HepG2 (cell line): Measurements from ENCODE around the gene NEDD8. TPM values are rescaled to one million over a fixed set of nuclear protein-coding genes. Genes with fewer than 3 reads are reported as not detected.

Experiments
- ATAC-seq: fragments of 200-7000 bp; cut with Tn5 transposase; 3 replicates; pipeline ENCODE4 v1.9.1; 2020; ENCODE audit warnings: mild to moderate bottlenecking, moderate library complexity
- BruUV-seq: library from RNA; stranded (reverse); fragments of 400-500 nt; replicated peaks from 2 replicates; lab custom pipeline; 2021; lab: Mats Ljungman, UMichigan
- CTCF ChIA-PET: fragments of 300-600 bp; formaldehyde crosslinking; extraction: SDS; loops from one replicate; lab custom pipeline; 2021; ENCODE audit warnings: low total read pairs, inconsistent platforms, low intra/inter-chr PET ratio; lab: Yijun Ruan, JAX
- POLR2A ChIA-PET: fragments of 350-600 bp; sonication (Branson Sonifier 250); formaldehyde crosslinking; loops from one replicate; lab custom pipeline; 2020; ENCODE audit warnings: antibody characterized with exemption, inconsistent platforms; lab: Yijun Ruan, JAX
- DNase-seq: peaks from one replicate; pipeline ENCODE4 v3.0.0-alpha.2; 2015; ENCODE audit warnings: low spot score
- FAIRE-seq: peaks from 3 replicates; lab custom pipeline; 2011; peaks lifted over from hg19 to GRCh38; lab: Jason Lieb, UNC
- H2AFZ ChIP-seq: one replicate; pipeline ENCODE4 v1.6.1; 2011; ENCODE audit warnings: low read length, inconsistent platforms
- H3K27ac ChIP-seq: fragments of 300-600 bp; 3 replicates; pipeline ENCODE4 v1.8.0; 2011; ENCODE audit warnings: mixed run types, mild to moderate bottlenecking, mixed read lengths, low read length, inconsistent platforms; ENCODE audit not compliant: insufficient read depth; ENCODE audit errors: extremely low read length
- H3K27me3 ChIP-seq, 2 experiments: fragments of 200-600 bp in 1 of 2; 2 replicates in 1 of 2; 3 replicates in 1 of 2; pipeline versions ENCODE4 v1.6.0 to v1.8.0; 2011; ENCODE audit warnings: low read length in 2 of 2, mild to moderate bottlenecking in 2 of 2, moderate library complexity in 2 of 2, inconsistent platforms in 1 of 2; ENCODE audit not compliant: insufficient read depth in 2 of 2, control insufficient read depth in 1 of 2
- H3K36me3 ChIP-seq, 2 experiments: fragments of 200-600 bp in 1 of 2; replicated peaks in 1 of 2; 2 replicates in 1 of 2; 3 replicates in 1 of 2; pipeline versions ENCODE4 v1.5.1 to v1.8.0; 2011; ENCODE audit warnings: low read length in 2 of 2, inconsistent platforms in 1 of 2; ENCODE audit not compliant: insufficient read depth in 2 of 2, control insufficient read depth in 1 of 2
- H3K4me1 ChIP-seq: 2 replicates; pipeline ENCODE4 v1.5.1; 2012; ENCODE audit warnings: low read length, inconsistent platforms; ENCODE audit not compliant: insufficient read depth
- H3K4me2 ChIP-seq: 2 replicates; pipeline ENCODE4 v1.6.0; 2011; ENCODE audit warnings: low read depth, low read length, inconsistent platforms
- H3K4me3 ChIP-seq, 3 experiments: fragments of 200-600 bp in 1 of 3; sonication (generic), shearing (Covaris generic) in 1 of 3; replicated peaks in 1 of 3; 2 replicates each; pipeline ENCODE4 v1.5.1; 2011 to 2016; ENCODE audit warnings: low read length in 3 of 3, inconsistent platforms in 2 of 3, low read depth in 2 of 3, mild to moderate bottlenecking in 2 of 3, control low read depth in 1 of 3, mixed read lengths in 1 of 3; ENCODE audit not compliant: insufficient read depth in 1 of 3
- H3K79me2 ChIP-seq: one replicate; pipeline ENCODE4 v1.6.1; 2011; ENCODE audit warnings: low read length, inconsistent platforms; ENCODE audit not compliant: insufficient read depth
- H3K9ac ChIP-seq: 2 replicates; pipeline ENCODE4 v1.6.0; 2011; ENCODE audit warnings: mild to moderate bottlenecking, low read depth, low read length, inconsistent platforms; ENCODE audit not compliant: insufficient read depth
- H3K9me3 ChIP-seq: 2 replicates; pipeline ENCODE4 v1.5.1; 2012; ENCODE audit warnings: mild to moderate bottlenecking, low read length
- H4K20me1 ChIP-seq: 2 replicates; pipeline ENCODE4 v1.6.0; 2011; ENCODE audit warnings: inconsistent platforms, mild to moderate bottlenecking, low read length, moderate library complexity; ENCODE audit not compliant: insufficient read depth
- AGO2 ChIP-seq: fragments of 200-400 bp; formaldehyde crosslinking; optimal IDR thresholded peaks from 2 replicates; pipeline ENCODE3; 2017; ENCODE audit warnings: mild to moderate bottlenecking, low read depth, low read length, moderate library complexity
- FIP1L1 ChIP-seq: fragments of 200-400 bp; formaldehyde crosslinking; IDR thresholded peaks from 2 replicates; pipeline ENCODE4 v1.6.1; 2018; ENCODE audit warnings: low read depth, mild to moderate bottlenecking, low read length, moderate library complexity, borderline replicate concordance; ENCODE audit not compliant: insufficient read depth
- FOXO1 ChIP-seq: sonication (generic); formaldehyde crosslinking; IDR thresholded peaks from 2 replicates; pipeline ENCODE4 v1.4.0; 2020; ENCODE audit warnings: missing genetic modification reagents
- GTF3A ChIP-seq: sonication (generic); formaldehyde crosslinking; conservative IDR thresholded peaks from 2 replicates; pipeline ENCODE4 v1.4.0; 2020; ENCODE audit warnings: mild to moderate bottlenecking, missing genetic modification reagents
- HES4 ChIP-seq: sonication (generic); formaldehyde crosslinking; IDR thresholded peaks from 2 replicates; pipeline ENCODE4 v1.9.0; 2021; ENCODE audit warnings: mild to moderate bottlenecking, missing genetic modification reagents, borderline replicate concordance
- JARID2 ChIP-seq: sonication (generic); formaldehyde crosslinking; IDR thresholded peaks from 2 replicates; pipeline ENCODE4 v1.8.1; 2023; ENCODE audit warnings: missing genetic modification reagents, inconsistent platforms; ENCODE audit not compliant: insufficient replicate concordance
- KLF11 ChIP-seq: IDR thresholded peaks from 2 replicates; pipeline ENCODE4 v1.6.1; 2016; ENCODE audit warnings: missing compliant biosample characterization
- KMT2A ChIP-seq: sonication (generic); formaldehyde crosslinking; IDR thresholded peaks from 2 replicates; pipeline ENCODE4 v1.4.0; 2020; ENCODE audit warnings: missing genetic modification reagents
- MAFF ChIP-seq: IDR thresholded peaks from 2 replicates; pipeline ENCODE4 v1.6.1; 2011; ENCODE audit warnings: low read depth, low read length, improper control_type of control experiment
- MAFK ChIP-seq, 2 experiments: IDR thresholded peaks in 1 of 2; conservative IDR thresholded peaks in 1 of 2; 2 replicates each; pipeline ENCODE4 v1.6.1; 2011; ENCODE audit warnings: improper control_type of control experiment in 2 of 2, low read length in 2 of 2
- TAF15 ChIP-seq: fragments of 200-400 bp; formaldehyde crosslinking; IDR thresholded peaks from one replicate; pipeline ENCODE4 v1.6.1; 2018; ENCODE audit warnings: mild to moderate bottlenecking, low read depth, low read length; ENCODE audit not compliant: poor library complexity, severe bottlenecking
- ZKSCAN8 ChIP-seq: IDR thresholded peaks from 2 replicates; pipeline ENCODE4 v1.6.1; 2016; ENCODE audit warnings: borderline replicate concordance, missing genetic modification reagents, missing compliant biosample characterization
- ZMYM2 ChIP-seq: sonication (generic); formaldehyde crosslinking; IDR thresholded peaks from 2 replicates; pipeline ENCODE4 v1.8.0; 2022; ENCODE audit warnings: mild to moderate bottlenecking, missing genetic modification reagents
- ZNF33B ChIP-seq: sonication (generic); formaldehyde crosslinking; IDR thresholded peaks from 2 replicates; pipeline ENCODE4 v1.5.1; 2020; ENCODE audit warnings: mild to moderate bottlenecking, missing genetic modification reagents
- ZNF430 ChIP-seq: sonication (generic); formaldehyde crosslinking; IDR thresholded peaks from 2 replicates; pipeline ENCODE4 v1.9.0; 2021; ENCODE audit warnings: mild to moderate bottlenecking, missing genetic modification reagents
- ZNF83 ChIP-seq: sonication (generic); formaldehyde crosslinking; IDR thresholded peaks from 2 replicates; pipeline ENCODE4 v1.4.0; 2020; ENCODE audit warnings: missing genetic modification reagents, mild to moderate bottlenecking, borderline replicate concordance
- WGBS: methylation state at CpG from one replicate; pipeline ENCODE4 v1.1.6; 2017; ENCODE audit warnings: low lambda C conversion rate; 5-methylcytosine and 5-hydroxymethylcytosine counted together
- in situ Hi-C: cut with HindIII; loops from 2 replicates; pipeline ENCODE4 v1.10.0; 2017; ENCODE audit warnings: low pct_unique_long_range_greater_than_20kb; ENCODE audit not compliant: extremely low pct_ligation_motif_present
- intact Hi-C: fragments of 100-400 bp; cut with micrococcal nuclease; formaldehyde crosslinking; loops from one replicate; pipeline ENCODE4 v1.10.0; 2022; ENCODE audit not compliant: unreplicated experiment
- polyA plus RNA-seq, 8 experiments: library from polyadenylated mRNA; depleted of rRNA in 3 of 8; stranded (reverse) in 7 of 8; unstranded in 1 of 8; fragments of >200 nt; fragmentation: Illumina TruSeq in 4 of 8; extraction: Trizol in 4 of 8; gene quantifications; 2 replicates each; pipeline versions ENCODE4 v1.2.1 to v1.2.3, GENCODE V29; 2011 to 2016; ENCODE audit warnings: low read depth in 4 of 8, missing spikeins in 1 of 8, mixed read lengths in 1 of 8; ENCODE audit not compliant: insufficient read depth in 1 of 8
- total RNA-seq, 5 experiments: library from RNA; depleted of rRNA; stranded (reverse); fragments of >200 nt; fragmentation: Illumina TruSeq; extraction: Trizol; gene quantifications; 2 replicates each; pipeline ENCODE4 v1.2.3, GENCODE V29; 2016; ENCODE audit warnings: low read depth in 1 of 5
- TF ChIP-seq, protein P1 (sequence below): sonication (generic); formaldehyde crosslinking; IDR thresholded peaks from 2 replicates; pipeline ENCODE4 v1.5.1; 2020; ENCODE audit warnings: missing genetic modification reagents, mild to moderate bottlenecking, borderline replicate concordance
- TF ChIP-seq, protein P2 (sequence below): conservative IDR thresholded peaks from 2 replicates; pipeline ENCODE4 v1.6.1; 2018; ENCODE audit warnings: missing genetic modification reagents
- TF ChIP-seq, protein P3 (sequence below): sonication (generic); formaldehyde crosslinking; IDR thresholded peaks from 2 replicates; pipeline ENCODE4 v1.8.1; 2023; ENCODE audit warnings: mild to moderate bottlenecking, inconsistent platforms, moderate library complexity, missing genetic modification reagents, borderline replicate concordance

NEDD8 gene
- total and polyA plus RNA-seq, 2 of the 13 experiments (the other 11 are each of a cell fraction or from before 2014, with no cell fraction given) = 535 to 713 TPM

DNA sequence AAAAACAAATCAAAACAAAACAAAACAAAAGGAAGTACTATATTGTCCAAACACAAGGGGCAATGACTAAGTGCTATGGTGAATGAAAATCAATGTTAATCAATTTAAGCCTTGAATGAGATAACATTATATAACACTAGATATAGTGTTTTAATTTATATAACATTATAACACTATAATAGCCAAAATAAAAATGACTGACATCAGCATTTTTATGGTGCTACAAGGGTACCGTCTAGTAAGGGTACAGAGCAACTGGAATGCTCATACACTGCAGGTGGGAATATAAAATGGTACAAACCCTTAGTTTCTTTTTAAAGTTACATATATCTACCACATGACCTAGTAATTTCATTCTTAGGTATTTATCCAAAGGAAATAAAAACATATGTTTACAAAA is 5.7 kb downstream of the NEDD8 start:
- H3K27me3 ChIP-seq = peaks cover 0 to 1% of the 10 kb centered on the region in 2 experiments; a peak in 1 of 5 replicates
- peaks cover 1 to 17% of the 10 kb centered on the region in 2 experiments; a peak in 2 of 5 replicates for H3K36me3 ChIP-seq
- H2AFZ ChIP-seq = no peak overlapping the region
- intact Hi-C loops (no loop called here), in situ Hi-C loops (no loop called here)
- TF ChIP-seq MAFK (conservative IDR thresholded peaks at IDR 0.05 in 1 of 2, IDR thresholded peaks at IDR 0.05 in 1 of 2; ENCODE audit: low read length in 2 of 2) (peak; percentile 99 to 100), FOXO1 (CRISPR knock-in tag) (no peak), GTF3A (CRISPR knock-in tag) (no peak), ZNF83 (CRISPR knock-in tag) (no peak), KLF11 (CRISPR knock-in tag) (no peak), HES4 (CRISPR knock-in tag) (no peak), ZNF430 (CRISPR knock-in tag) (no peak), FIP1L1 (no peak), KMT2A (CRISPR knock-in tag) (no peak), ZNF33B (CRISPR knock-in tag) (no peak), AGO2 (peak; percentile 29), ZKSCAN8 (CRISPR knock-in tag) (no peak), ZMYM2 (CRISPR knock-in tag) (no peak), TAF15 (no peak), JARID2 (CRISPR knock-in tag) (no peak), MAFF (peak; percentile 98)
- TF ChIP-seq, protein P1, sequence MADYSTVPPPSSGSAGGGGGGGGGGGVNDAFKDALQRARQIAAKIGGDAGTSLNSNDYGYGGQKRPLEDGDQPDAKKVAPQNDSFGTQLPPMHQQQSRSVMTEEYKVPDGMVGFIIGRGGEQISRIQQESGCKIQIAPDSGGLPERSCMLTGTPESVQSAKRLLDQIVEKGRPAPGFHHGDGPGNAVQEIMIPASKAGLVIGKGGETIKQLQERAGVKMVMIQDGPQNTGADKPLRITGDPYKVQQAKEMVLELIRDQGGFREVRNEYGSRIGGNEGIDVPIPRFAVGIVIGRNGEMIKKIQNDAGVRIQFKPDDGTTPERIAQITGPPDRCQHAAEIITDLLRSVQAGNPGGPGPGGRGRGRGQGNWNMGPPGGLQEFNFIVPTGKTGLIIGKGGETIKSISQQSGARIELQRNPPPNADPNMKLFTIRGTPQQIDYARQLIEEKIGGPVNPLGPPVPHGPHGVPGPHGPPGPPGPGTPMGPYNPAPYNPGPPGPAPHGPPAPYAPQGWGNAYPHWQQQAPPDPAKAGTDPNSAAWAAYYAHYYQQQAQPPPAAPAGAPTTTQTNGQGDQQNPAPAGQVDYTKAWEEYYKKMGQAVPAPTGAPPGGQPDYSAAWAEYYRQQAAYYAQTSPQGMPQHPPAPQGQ (CRISPR knock-in tag) = no peak
- TF ChIP-seq, protein P2, sequence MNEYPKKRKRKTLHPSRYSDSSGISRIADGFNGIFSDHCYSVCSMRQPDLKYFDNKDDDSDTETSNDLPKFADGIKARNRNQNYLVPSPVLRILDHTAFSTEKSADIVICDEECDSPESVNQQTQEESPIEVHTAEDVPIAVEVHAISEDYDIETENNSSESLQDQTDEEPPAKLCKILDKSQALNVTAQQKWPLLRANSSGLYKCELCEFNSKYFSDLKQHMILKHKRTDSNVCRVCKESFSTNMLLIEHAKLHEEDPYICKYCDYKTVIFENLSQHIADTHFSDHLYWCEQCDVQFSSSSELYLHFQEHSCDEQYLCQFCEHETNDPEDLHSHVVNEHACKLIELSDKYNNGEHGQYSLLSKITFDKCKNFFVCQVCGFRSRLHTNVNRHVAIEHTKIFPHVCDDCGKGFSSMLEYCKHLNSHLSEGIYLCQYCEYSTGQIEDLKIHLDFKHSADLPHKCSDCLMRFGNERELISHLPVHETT (CRISPR knock-in tag) = no peak
- TF ChIP-seq, protein P3, sequence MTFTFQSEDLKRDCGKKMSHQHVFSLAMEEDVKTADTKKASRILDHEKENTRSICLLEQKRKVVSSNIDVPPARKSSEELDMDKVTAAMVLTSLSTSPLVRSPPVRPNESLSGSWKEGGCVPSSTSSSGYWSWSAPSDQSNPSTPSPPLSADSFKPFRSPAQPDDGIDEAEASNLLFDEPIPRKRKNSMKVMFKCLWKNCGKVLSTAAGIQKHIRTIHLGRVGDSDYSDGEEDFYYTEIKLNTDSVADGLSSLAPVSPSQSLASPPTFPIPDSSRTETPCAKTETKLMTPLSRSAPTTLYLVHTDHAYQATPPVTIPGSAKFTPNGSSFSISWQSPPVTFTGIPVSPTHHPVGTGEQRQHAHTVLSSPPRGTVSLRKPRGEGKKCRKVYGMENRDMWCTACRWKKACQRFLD (CRISPR knock-in tag) = no peak
- no peak overlapping the region for H3K9ac ChIP-seq
- DNase-seq (no peak), ATAC-seq (no peak), FAIRE-seq (no peak)
- no peak overlapping the region for H3K4me2 ChIP-seq
- no peak overlapping the region for H3K4me3 ChIP-seq
- no TSS peak for BruUV-seq
- ChIA-PET POLR2A (interaction anchor here (1.5 to 1.8 kb wide), 2 partner anchors 16 to 132 kb away, joined by 6 to 10 read pairs; partner anchors contain the start of genes PCK2 and TINF2), CTCF (no interaction called here)
- H3K4me1 ChIP-seq = peaks cover 31% of the 10 kb centered on the region
- peaks cover 73% of the 10 kb centered on the region for H3K79me2 ChIP-seq
- 94% methylated on average over 1 of the region's 1 CpG for WGBS
- H3K27ac ChIP-seq = no peak overlapping the region
- no peaks in the 10 kb centered on the region for H3K9me3 ChIP-seq
- peaks cover 1% of the 10 kb centered on the region; the same call in 1 of the 2 replicates for H4K20me1 ChIP-seq
